ENCODE measurements around the gene GALNT7. TPM values are rescaled to one million over a fixed set of nuclear protein-coding genes. Genes with fewer than 3 reads are reported as not detected.

The GALNT7 gene
- total RNA-seq, 1 experiment from 2014 or later = 156 TPM

DNA sequence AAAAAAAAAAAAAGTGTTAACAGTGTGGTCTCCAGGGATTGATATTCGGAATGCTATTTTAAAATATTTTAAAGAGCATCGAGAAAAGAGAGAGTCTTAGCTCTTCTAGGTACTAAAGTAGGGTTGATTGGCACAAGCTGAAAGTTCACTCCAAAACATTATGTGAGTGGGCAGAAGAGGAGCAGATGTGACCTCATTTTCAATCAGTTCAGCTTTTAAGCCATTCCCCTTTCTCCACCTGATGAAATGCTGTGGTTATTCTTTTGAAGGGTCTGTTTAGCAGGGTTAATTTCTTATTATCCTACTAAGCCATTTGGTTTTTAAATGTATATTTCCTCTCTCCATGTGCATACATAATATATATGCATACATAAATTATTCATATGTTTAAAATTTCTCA is 69.2 kb downstream of the GALNT7 start:
- POLR2A ChIA-PET = interaction anchor here (1.1 kb wide), 1 partner anchor 10 kb away, joined by 3 read pairs; no protein-coding TSS in a partner anchor
- H3K36me3 ChIP-seq (ENCODE audit: control insufficient read depth, insufficient read depth, low read length) = no peaks in the 10 kb centered on the region; the same call in 1 of the 2 replicates
- TF ChIP-seq REST (IDR thresholded peaks at IDR 0.05; ENCODE audit: insufficient read depth in 1 of 2, low read depth in 2 of 2, low read length in 1 of 2) (no peak), TCF7L2 (IDR thresholded peaks at IDR 0.05; ENCODE audit: low read depth, low read length) (no peak), POLR2AphosphoS5 (IDR thresholded peaks at IDR 0.05; ENCODE audit: low read depth, low read length) (no peak), SIN3A (IDR thresholded peaks at IDR 0.05; ENCODE audit: borderline replicate concordance, insufficient read depth, low read depth, low read length) (no peak)
- TF ChIP-seq, protein P1, sequence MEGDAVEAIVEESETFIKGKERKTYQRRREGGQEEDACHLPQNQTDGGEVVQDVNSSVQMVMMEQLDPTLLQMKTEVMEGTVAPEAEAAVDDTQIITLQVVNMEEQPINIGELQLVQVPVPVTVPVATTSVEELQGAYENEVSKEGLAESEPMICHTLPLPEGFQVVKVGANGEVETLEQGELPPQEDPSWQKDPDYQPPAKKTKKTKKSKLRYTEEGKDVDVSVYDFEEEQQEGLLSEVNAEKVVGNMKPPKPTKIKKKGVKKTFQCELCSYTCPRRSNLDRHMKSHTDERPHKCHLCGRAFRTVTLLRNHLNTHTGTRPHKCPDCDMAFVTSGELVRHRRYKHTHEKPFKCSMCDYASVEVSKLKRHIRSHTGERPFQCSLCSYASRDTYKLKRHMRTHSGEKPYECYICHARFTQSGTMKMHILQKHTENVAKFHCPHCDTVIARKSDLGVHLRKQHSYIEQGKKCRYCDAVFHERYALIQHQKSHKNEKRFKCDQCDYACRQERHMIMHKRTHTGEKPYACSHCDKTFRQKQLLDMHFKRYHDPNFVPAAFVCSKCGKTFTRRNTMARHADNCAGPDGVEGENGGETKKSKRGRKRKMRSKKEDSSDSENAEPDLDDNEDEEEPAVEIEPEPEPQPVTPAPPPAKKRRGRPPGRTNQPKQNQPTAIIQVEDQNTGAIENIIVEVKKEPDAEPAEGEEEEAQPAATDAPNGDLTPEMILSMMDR (IDR thresholded peaks at IDR 0.05) = no peak
- intact Hi-C loops (cut with micrococcal nuclease; ENCODE audit: unreplicated experiment) = no loop called here
- ATAC-seq (no peak), DNase-seq (ENCODE audit: low read depth, low spot score) (no peak)
- no peak overlapping the region for H3K4me3 ChIP-seq (ENCODE audit: low read depth in 2 of 2, low read length in 2 of 2)
- in situ Hi-C loops (cut with HindIII; ENCODE audit: low pct_unique_long_range_greater_than_20kb, low sequenced_read_pairs) = no loop called here
- H3K27ac ChIP-seq (ENCODE audit: low read length) = peak overlapping the region; percentile 92
- H3K4me1 ChIP-seq (ENCODE audit: control insufficient read depth, insufficient read depth, low read length) = peaks cover 56% of the 10 kb centered on the region
- BruUV-seq (replicated peaks) = TSS peak; percentile 3
- no peaks in the 10 kb centered on the region for H3K27me3 ChIP-seq (ENCODE audit: control insufficient read depth, insufficient read depth, low read length)
- H3K9me3 ChIP-seq (ENCODE audit: control insufficient read depth, insufficient read depth, low read depth, low read length) = no peaks in the 10 kb centered on the region
- CTCF ChIA-PET = no interaction called here

DNA sequence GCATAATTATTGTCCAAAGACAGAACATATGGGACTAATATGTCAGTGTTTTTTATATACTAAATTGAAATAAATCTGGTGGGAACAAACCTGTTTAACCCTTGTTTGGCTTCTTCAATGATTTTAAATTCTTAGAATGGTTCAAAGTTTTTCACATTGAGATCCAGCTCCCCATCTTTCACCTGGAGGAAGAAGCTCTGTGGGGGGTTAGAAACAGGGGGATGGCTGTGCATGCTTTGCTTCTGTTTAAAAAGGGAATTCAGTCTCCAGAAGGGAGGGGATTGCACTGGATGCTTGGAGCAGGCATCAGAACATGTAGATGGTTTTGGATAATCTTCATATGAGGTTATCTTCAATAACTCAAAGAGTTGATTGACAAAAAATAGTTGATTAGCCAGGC is 72.1 kb downstream of the GALNT7 start:
- no peaks in the 10 kb centered on the region for H3K27me3 ChIP-seq (ENCODE audit: control insufficient read depth, insufficient read depth, low read length)
- H3K4me3 ChIP-seq (ENCODE audit: low read depth in 2 of 2, low read length in 2 of 2) = no peak overlapping the region
- intact Hi-C loops (cut with micrococcal nuclease; ENCODE audit: unreplicated experiment) = no loop called here
- ATAC-seq (no peak), DNase-seq (ENCODE audit: low read depth, low spot score) (no peak)
- no TSS peak for BruUV-seq (replicated peaks)
- ChIA-PET POLR2A (interaction anchor here (1.0 kb wide), 1 partner anchor 72 kb away, joined by 9 read pairs; the partner anchor contains the start of gene GALNT7), CTCF (no interaction called here)
- in situ Hi-C loops (cut with HindIII; ENCODE audit: low pct_unique_long_range_greater_than_20kb, low sequenced_read_pairs) = no loop called here
- H3K27ac ChIP-seq (ENCODE audit: low read length) = peak overlapping the region; percentile 92
- no peak for TF ChIP-seq TCF7L2 (IDR thresholded peaks at IDR 0.05; ENCODE audit: low read depth, low read length)
- TF ChIP-seq, protein P1 (IDR thresholded peaks at IDR 0.05) = no peak
- no peak for TF ChIP-seq POLR2AphosphoS5 (IDR thresholded peaks at IDR 0.05; ENCODE audit: low read depth, low read length)
- no peak for TF ChIP-seq REST (IDR thresholded peaks at IDR 0.05; ENCODE audit: insufficient read depth in 1 of 2, low read depth in 2 of 2, low read length in 1 of 2)
- H3K4me1 ChIP-seq (ENCODE audit: control insufficient read depth, insufficient read depth, low read length) = peaks cover 84% of the 10 kb centered on the region
- no peaks in the 10 kb centered on the region; the same call in 1 of the 2 replicates for H3K36me3 ChIP-seq (ENCODE audit: control insufficient read depth, insufficient read depth, low read length)
- H3K9me3 ChIP-seq (ENCODE audit: control insufficient read depth, insufficient read depth, low read depth, low read length) = no peaks in the 10 kb centered on the region
